HG03135 (cell line): ENCODE measurements around the gene DLX6.
"Not testable (repeated sequence)": the region's sequence is repeated elsewhere in the genome, so short reads cannot be mapped to it uniquely, and the experiment has no call there.

Experiments used
- ATAC-seq: cut with Tn5 transposase; IDR thresholded peaks from one replicate; pipeline ENCODE4 v1.9.1; 2021; ENCODE audit warnings: mild to moderate bottlenecking, moderate library complexity; ENCODE audit not compliant: unreplicated experiment

The DLX6 gene

GRCh38 chr7:97021747-97022490 is 16.6 kb downstream of the DLX6 start:
- no peak for ATAC-seq

GRCh38 chr7:97022491-97023306 is 17.3 kb downstream of the DLX6 start:
- ATAC-seq, result no peak

- no peak for ATAC-seq
These were observed 19.1 kb downstream of the DLX6 start, which contains the start of gene DLX5 for GRCh38 chr7:97024209-97025129. Gene DLX5 (minus strand): TSS chr7:97024831. CDS start chr7:97024623, 208 bp downstream.

- ATAC-seq, result no peak
These were observed 19.8 kb downstream of the DLX6 start for GRCh38 chr7:97025130-97025499.

GRCh38 chr7:97025983-97026714 is 20.8 kb downstream of the DLX6 start:
- ATAC-seq, result no peak

GRCh38 chr7:97026715-97027426 is 21.5 kb downstream of the DLX6 start:
- peak; percentile 8 for ATAC-seq

GRCh38 chr7:97027427-97028234 is 22.3 kb downstream of the DLX6 start:
- ATAC-seq, result peak; percentile 82

- ATAC-seq, result not testable (repeated sequence)
These were observed 29.0 kb downstream of the DLX6 start for GRCh38 chr7:97034213-97034852.

GRCh38 chr7:97039374-97040065 is 34.2 kb downstream of the DLX6 start:
- ATAC-seq, result no peak

GRCh38 chr7:97043281-97043680 is 37.9 kb downstream of the DLX6 start:
- no peak for ATAC-seq
